Body of pancreas (tissue), 4 donors: ENCODE measurements around the gene FADS1. TPM values are rescaled to one million over a fixed set of nuclear protein-coding genes. Genes with fewer than 3 reads are reported as not detected.

ENCODE experiments used
- ATAC-seq: fragments of 150-250 bp; one replicate; pipeline ENCODE4 v1.9.1; 2016
- DNase-seq, 4 donors: peaks; one replicate each; pipeline ENCODE4 v3.0.0-alpha.2; 2019
- H3K27ac ChIP-seq, 4 donors: fragments of 200-600 bp; sonication (generic); 1 replicate in 3 of 4; 2 replicates in 1 of 4; pipeline versions ENCODE4 v1.5.1 to v1.6.1; 2016 to 2019; ENCODE audit warnings: mild to moderate bottlenecking in 1 of 4, mixed read lengths in 1 of 4, moderate library complexity in 1 of 4
- H3K27me3 ChIP-seq, 2 donors: fragments of 200-600 bp; sonication (generic); one replicate each; pipeline ENCODE4 v1.6.0; 2016; ENCODE audit warnings: mild to moderate bottlenecking in 1 of 2
- H3K36me3 ChIP-seq, 2 donors: fragments of 200-600 bp; sonication (generic); replicated peaks in 1 of 2; 2 replicates each; pipeline ENCODE4 v1.5.1; 2016; ENCODE audit warnings: low read depth in 2 of 2; ENCODE audit not compliant: insufficient read depth in 1 of 2
- H3K4me1 ChIP-seq: fragments of 200-600 bp; sonication (generic); one replicate; pipeline ENCODE4 v1.6.0; 2016
- H3K4me3 ChIP-seq, 2 donors: fragments of 200-600 bp; sonication (generic); 1 replicate in 1 of 2; 2 replicates in 1 of 2; pipeline ENCODE4 v1.5.1; 2016 to 2019
- H3K9me3 ChIP-seq, 3 donors: fragments of 200-600 bp; sonication (generic); 1 replicate in 2 of 3; 2 replicates in 1 of 3; pipeline ENCODE4 v1.5.1; 2016
- CTCF ChIP-seq, 7 experiments: fragments of 450-650 bp in 4 of 7; fragments of 200-600 bp in 3 of 7; sonication (generic) in 3 of 7; IDR thresholded peaks; one replicate each; pipeline ENCODE4 v1.5.1; 2016 to 2019; ENCODE audit warnings: antibody characterized with exemption in 7 of 7
- POLR2A ChIP-seq, 3 donors: fragments of 450-650 bp; IDR thresholded peaks; one replicate each; pipeline ENCODE4 v1.6.1; 2016; ENCODE audit warnings: antibody characterized with exemption in 3 of 3, mild to moderate bottlenecking in 2 of 3
- WGBS, 2 donors: methylation state at CpG; one replicate each; pipeline ENCODE4 v1.1.5; 2017; 5-methylcytosine and 5-hydroxymethylcytosine counted together
- intact Hi-C: fragments of 100-400 bp; cut with DNase I; formaldehyde crosslinking; loops from one replicate; pipeline ENCODE4 v1.15.1; 2023
- total RNA-seq, 2 donors: library from RNA; depleted of rRNA; stranded (reverse); fragments of >200 nt; gene quantifications; one replicate each; pipeline ENCODE4 v1.1.0, GENCODE V29; 2016

The FADS1 gene
- total RNA-seq, 2 donors from 2014 or later: 4.6 to 7.0 TPM

GRCh38 chr11:61862714-61863547, 46.1 kb upstream of the FADS1 start:
- 90 to 94% methylated on average over 2 to 18 of the region's 18 CpGs for WGBS, 2 donors

GRCh38 chr11:61861634-61862033, 44.8 kb upstream of the FADS1 start:
- H3K27ac ChIP-seq: no peak overlapping the region
- whole genome bisulfite sequencing, 2 donors: 66 to 69% methylated on average over 9 of the region's 9 CpGs
- no peaks in the 10 kb centered on the region for H3K9me3 ChIP-seq
- intact Hi-C loops: no loop called here
- H3K36me3 ChIP-seq: no peaks in the 10 kb centered on the region
- DNase-seq (no peak), ATAC-seq (no peak)
- TF ChIP-seq CTCF (IDR thresholded peaks at IDR 0.05) (no peak), POLR2A (IDR thresholded peaks at IDR 0.05) (no peak)
- H3K4me3 ChIP-seq: no peak overlapping the region
- H3K27me3 ChIP-seq: no peaks in the 10 kb centered on the region
- peaks cover 7% of the 10 kb centered on the region for H3K4me1 ChIP-seq

More at GRCh38 chr11:61862714-61863547, 46.1 kb upstream of the FADS1 start:
- Histone ChIP-seq H3K27me3 (no peaks in the 10 kb centered on the region), H3K36me3 (no peaks in the 10 kb centered on the region), H3K4me1 (peaks cover 7% of the 10 kb centered on the region), H3K9me3 (no peaks in the 10 kb centered on the region), H3K4me3 (no peak overlapping the region), H3K27ac (no peak overlapping the region)
- ATAC-seq (no peak), DNase-seq (no peak)
- TF ChIP-seq CTCF (IDR thresholded peaks at IDR 0.05) (no peak), POLR2A (IDR thresholded peaks at IDR 0.05) (no peak)
- intact Hi-C loops: no loop called here

- WGBS, 2 donors: 32 to 62% methylated on average over 12 to 16 of the region's 16 CpGs
- intact Hi-C loops: no loop called here
- peak; percentile 87 for ATAC-seq
- Histone ChIP-seq H3K27ac (no peak overlapping the region), H3K27me3 (no peaks in the 10 kb centered on the region), H3K9me3 (no peaks in the 10 kb centered on the region), H3K36me3 (no peaks in the 10 kb centered on the region), H3K4me3 (no peak overlapping the region), H3K4me1 (peaks cover 7% of the 10 kb centered on the region)
- peak; percentile 83 to 90 (median 88) for DNase-seq
- TF ChIP-seq CTCF (IDR thresholded peaks at IDR 0.05): no peak
- no peak for TF ChIP-seq POLR2A (IDR thresholded peaks at IDR 0.05)
Observed at GRCh38 chr11:61860054-61860903, 43.5 kb upstream of the FADS1 start.

GRCh38 chr11:61855939-61856680, 39.3 kb upstream of the FADS1 start:
- Histone ChIP-seq H3K27me3 (no peaks in the 10 kb centered on the region), H3K9me3 (no peaks in the 10 kb centered on the region), H3K4me1 (peaks cover 7% of the 10 kb centered on the region), H3K4me3 (no peak overlapping the region), H3K27ac (no peak overlapping the region), H3K36me3 (no peaks in the 10 kb centered on the region)
- WGBS, 2 donors: 96 to 100% methylated on average over 4 to 12 of the region's 12 CpGs
- no peak for DNase-seq
- no peak for ATAC-seq
- intact Hi-C loops: no loop called here
- TF ChIP-seq POLR2A (IDR thresholded peaks at IDR 0.05) (no peak), CTCF (IDR thresholded peaks at IDR 0.05) (no peak)
